Gastrocnemius medialis (tissue), 4 donors: ENCODE data around the gene GRK1.

Experiments
- POLR2A ChIP-seq, 2 donors: fragments of 450-650 bp; IDR thresholded peaks; one replicate each; pipeline ENCODE4 v1.6.1; 2017; ENCODE audit warnings: antibody characterized with exemption in 2 of 2, mild to moderate bottlenecking in 2 of 2, moderate library complexity in 2 of 2
- TF ChIP-seq, protein P1 (sequence below), 5 experiments: fragments of 450-650 bp in 3 of 5; fragments of 200-600 bp in 2 of 5; sonication (generic) in 2 of 5; IDR thresholded peaks in 4 of 5; conservative IDR thresholded peaks in 1 of 5; 1 replicate in 4 of 5; 2 replicates in 1 of 5; pipeline ENCODE4 v1.5.1; 2016 to 2019; ENCODE audit warnings: antibody characterized with exemption in 5 of 5, mild to moderate bottlenecking in 3 of 5, moderate library complexity in 3 of 5

DNA sequence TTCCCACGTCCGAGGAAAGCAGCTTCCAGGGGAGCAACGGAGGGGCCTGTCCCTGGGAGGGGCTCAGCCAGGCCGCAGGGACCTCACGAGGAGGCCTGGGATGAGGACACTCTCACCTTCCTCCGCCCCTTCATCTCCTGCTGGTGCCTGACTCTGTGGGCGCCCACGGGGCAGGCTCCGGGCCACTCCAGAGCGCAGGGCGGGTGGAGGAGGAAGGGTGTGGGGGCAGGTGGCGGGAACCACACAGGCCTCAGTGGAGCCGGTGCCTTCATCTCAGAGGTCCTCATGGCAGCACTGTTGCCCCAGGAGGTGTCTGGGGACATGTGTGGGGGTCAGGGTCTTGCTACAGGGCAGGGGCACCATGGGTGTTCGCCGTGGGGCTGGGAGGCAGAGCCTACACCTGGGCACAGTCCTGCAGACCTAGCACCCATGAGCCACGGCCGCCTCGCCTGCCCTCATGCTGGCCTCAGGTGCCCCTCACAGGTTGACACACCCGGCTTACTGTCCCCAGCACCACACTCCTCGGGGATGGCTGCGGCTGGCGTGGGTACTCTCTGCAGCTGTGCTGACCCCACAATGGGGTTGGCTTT is 81.9 kb downstream of the GRK1 start:
- no peak for TF ChIP-seq POLR2A (IDR thresholded peaks at IDR 0.05)
- TF ChIP-seq, protein P1, sequence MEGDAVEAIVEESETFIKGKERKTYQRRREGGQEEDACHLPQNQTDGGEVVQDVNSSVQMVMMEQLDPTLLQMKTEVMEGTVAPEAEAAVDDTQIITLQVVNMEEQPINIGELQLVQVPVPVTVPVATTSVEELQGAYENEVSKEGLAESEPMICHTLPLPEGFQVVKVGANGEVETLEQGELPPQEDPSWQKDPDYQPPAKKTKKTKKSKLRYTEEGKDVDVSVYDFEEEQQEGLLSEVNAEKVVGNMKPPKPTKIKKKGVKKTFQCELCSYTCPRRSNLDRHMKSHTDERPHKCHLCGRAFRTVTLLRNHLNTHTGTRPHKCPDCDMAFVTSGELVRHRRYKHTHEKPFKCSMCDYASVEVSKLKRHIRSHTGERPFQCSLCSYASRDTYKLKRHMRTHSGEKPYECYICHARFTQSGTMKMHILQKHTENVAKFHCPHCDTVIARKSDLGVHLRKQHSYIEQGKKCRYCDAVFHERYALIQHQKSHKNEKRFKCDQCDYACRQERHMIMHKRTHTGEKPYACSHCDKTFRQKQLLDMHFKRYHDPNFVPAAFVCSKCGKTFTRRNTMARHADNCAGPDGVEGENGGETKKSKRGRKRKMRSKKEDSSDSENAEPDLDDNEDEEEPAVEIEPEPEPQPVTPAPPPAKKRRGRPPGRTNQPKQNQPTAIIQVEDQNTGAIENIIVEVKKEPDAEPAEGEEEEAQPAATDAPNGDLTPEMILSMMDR (IDR thresholded peaks at IDR 0.05 in 4 of 5, conservative IDR thresholded peaks at IDR 0.05 in 1 of 5) = no peak
